IPS DF 4.7 (cell line): ENCODE measurements around the gene KIAA1586.
"Not testable (repeated sequence)": the region's sequence is repeated elsewhere in the genome, so short reads cannot be mapped to it uniquely, and the experiment has no call there.

Experiments used
- DNase-seq: peaks from one replicate; pipeline ENCODE4 v3.0.0-alpha.2; 2013; ENCODE audit warnings: low spot score; ENCODE audit errors: extremely low read depth

The KIAA1586 gene, protein sequence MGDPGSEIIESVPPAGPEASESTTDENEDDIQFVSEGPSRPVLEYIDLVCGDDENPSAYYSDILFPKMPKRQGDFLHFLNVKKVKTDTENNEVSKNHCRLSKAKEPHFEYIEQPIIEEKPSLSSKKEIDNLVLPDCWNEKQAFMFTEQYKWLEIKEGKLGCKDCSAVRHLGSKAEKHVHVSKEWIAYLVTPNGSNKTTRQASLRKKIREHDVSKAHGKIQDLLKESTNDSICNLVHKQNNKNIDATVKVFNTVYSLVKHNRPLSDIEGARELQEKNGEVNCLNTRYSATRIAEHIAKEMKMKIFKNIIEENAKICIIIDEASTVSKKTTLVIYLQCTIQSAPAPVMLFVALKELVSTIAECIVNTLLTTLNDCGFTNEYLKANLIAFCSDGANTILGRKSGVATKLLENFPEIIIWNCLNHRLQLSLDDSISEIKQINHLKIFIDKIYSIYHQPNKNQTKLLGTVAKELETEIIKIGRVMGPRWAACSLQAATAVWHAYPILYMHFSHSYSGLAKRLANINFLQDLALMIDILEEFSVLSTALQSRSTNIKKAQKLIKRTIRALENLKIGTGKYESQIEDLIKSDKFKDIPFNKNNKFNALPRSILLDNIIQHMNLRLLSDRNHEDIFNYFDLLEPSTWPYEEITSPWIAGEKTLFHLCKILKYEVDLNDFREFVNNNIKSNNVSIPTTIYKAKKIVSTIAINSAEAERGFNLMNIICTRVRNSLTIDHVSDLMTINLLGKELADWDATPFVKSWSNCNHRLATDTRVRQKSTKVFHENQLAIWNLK

DNA sequence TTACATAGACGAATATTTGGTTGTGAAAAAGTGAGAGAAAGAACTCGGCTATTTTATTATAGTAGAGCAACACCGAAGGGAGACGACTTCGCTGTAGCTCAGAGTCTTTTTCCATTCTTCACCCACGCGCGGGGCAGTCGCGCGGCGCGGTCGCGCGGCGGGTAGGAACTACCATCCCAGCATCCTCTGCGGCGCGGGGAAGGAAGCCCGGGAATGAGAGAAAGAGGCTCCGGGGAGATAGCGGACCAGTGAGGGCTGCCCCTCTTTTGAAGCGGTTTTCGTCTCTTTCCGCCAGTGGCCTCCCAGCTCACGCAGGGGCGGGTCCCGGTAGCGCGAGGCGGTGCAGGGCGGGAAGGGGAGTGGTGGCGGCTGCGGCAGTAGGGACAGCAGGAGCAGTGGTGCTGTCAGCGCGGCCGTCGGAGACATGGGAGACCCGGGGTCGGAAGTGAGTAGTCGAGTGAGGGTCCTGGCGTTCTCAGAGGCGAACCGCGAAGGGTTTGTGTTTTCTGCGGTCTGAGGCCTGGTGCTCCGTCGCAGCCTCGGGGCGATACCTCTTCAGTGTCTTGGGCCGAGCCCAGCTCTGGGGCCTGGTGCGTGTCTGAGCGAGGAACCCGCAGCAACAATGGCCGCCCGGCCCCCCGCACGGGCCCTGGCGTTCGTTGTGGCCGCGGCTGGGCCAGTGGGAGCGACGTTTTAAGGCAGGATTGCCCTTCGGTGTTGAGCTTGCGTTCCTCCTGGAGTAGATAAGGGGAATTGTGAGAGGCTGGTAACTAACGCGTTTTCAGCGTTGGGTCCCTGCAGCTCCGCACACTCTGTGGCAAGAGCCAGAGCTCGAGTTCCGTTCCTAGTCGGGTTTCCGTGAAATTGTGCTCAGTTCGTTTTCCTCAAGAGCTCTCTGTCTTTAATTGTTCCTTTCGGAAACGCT is at the start of gene KIAA1586:
Gene KIAA1586 (plus strand): TSS at position 362 of the 925 bp plus-strand sequence. CDS start 63 bp downstream, at position 425.
- DNase-seq, result peak; percentile 25

DNA sequence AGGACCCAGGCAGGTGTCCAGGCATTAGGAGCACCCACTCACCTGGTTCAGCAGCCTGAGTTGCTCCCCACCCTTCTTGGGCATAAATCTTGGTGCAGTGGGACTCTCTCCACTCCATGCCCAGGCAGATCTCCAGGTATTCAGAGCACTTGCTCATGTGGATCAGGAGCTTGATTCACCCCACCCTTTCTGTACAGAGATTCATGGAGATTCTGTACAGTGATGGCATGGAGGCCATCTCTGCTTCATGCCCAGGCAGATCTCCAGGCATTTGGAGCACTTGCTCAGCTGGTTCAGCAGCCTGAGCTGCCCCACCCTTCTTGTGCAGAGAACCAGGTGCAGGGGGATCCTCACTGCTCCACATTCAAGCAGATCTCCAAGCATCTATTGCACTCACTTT is 47.4 kb upstream of the KIAA1586 start:
- DNase-seq, result no peak

DNA sequence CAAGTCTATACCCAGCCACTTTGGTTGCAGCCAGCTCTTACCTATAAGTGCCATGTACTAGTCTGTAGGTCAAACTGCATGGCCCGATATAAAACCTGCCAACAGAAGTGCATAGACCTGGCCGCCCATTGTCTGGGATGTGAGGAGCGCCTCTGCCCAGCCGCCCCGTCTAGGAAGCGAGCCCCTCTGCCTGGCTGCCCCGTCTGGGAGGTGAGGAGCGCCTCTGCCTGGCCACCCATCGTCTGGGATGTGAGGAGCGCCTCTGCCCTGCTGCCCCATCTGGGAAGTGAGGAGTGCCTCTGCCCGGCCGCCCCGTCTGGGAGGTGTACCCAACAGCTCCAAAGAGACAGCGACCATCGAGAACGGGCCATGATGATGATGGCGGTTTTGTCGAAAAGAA is 46.7 kb upstream of the KIAA1586 start:
- DNase-seq, result not testable (repeated sequence)

DNA sequence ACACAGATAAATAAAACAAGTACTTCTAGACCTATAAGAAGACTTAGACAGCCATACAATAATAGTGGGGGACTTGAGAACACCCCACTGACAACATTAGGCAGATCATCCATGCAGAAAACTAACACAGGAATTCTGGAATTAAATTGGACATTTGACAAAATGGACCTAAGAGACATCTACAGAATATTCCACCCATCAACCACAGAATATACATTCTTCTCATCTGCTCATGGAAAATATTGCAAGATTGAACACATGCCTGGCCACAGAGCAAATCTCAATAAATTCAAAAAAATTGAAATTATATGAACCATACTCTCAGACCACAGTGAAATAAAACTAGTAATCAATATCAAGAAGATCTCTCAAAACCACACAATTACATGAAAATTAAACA is 44.3 kb upstream of the KIAA1586 start:
- no peak for DNase-seq

DNA sequence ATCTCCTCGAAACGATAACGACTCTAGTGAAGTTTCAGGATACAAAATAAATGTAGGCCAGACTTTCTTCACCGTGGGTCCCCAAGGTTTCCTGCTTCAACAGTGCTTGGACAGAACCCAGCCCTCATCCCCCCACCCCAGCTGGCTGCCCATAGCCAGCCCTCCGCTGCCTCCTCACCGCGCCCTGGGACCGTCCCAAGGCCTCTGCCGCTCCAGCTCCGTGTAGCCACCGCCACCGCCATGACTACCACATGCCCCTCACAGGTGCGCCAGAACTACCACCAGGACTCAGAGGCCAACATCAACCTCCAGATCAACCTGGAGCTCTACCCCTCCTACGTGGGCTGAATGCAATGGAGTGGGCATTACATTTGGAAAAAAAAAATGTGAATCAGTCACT is 42.2 kb upstream of the KIAA1586 start:
- DNase-seq, result no peak

DNA sequence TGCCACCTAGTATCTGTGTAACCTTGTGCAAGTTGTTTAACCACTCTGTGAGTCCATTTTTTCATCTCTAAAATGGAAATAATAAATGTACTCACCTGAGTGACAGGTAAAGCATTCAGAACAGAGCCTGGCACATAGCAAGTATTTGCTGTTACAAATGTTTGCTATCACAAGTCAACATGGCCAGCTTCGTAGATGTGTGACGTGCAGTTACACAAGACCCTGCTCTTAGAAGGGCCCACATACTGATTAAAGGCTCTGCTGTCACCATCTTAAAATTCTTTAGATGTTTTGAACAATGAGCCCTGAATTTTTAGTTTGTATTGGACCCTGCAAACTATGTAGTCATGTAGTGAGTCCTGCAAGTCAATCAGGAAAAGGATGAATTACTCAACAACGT is 40.4 kb upstream of the KIAA1586 start:
- no peak for DNase-seq

DNA sequence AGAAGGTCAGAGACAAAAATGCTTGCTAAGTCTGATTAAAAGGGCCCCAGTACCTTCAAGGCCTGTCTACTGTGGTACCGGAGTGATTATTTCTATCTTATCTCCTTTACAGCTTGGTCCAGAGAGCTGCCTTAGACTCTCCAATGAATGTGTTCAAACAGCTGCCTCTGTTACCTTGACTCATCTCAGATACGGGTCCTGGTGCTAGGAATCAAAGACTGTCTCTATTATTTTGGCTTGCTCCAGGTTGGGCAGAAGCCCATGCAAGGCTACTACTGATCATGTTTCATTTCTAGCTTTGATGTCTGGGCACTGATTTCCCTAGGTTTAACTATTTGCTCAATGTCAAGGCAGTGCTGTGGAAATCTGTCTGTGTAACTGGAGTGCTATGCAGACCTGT is 38.4 kb upstream of the KIAA1586 start:
- not testable (repeated sequence) for DNase-seq

DNA sequence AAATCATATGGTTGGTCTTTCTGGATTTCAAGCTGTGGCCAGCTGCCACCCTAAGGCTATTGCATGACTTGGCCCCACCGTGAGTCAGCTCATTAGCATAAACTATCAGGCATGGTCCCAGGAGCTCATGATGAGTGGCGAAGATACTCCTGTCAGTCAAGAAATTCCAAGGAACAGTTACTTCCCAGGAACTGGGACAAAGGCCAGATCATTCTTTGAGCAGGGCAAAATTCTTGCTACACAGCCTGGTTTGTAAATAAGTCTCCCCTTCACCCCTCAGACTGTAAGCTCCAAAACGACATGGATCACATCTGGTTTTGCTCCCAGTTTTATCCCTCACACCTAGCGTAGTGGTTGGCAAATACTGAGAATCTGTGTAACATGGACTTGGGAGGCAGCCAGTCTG is 33.0 kb upstream of the KIAA1586 start:
- no peak for DNase-seq

DNA sequence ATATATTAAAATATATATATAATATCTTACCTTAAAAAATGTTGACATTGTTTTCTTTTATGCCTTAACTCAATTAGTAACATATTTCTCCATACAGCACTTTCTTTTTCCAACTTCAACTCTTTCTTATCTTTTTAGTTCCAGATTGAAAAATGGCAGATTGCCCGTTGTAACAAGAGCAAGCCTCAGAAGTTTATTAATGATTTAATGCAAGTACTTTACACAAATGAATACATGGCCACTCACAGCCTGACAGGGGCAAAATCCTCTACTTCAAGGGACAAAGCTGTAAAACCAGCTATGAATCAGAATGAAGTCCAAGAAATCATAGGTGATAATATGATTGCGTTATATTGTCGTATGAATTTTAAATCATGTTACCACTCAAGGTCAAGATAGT is 29.4 kb upstream of the KIAA1586 start:
- DNase-seq, result no peak

DNA sequence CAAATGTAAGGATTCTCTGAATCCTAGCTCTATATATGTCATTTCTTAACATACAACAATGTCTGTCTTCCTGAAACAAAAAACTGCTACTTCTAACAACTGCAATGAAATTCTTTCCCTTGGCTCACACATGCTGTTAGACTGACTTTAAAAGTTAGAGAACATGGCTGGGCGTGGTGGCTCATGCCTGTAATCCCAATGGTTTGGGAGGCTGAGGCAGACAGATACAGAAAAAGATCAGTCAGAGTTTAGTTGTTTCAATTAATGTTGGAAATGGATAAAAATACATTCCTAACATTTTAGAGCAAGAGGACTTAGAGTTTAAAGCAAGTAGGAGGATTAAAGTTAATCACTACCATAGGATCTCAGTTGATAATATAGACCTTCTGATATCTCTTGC is 28.7 kb upstream of the KIAA1586 start:
- DNase-seq, result no peak

DNA sequence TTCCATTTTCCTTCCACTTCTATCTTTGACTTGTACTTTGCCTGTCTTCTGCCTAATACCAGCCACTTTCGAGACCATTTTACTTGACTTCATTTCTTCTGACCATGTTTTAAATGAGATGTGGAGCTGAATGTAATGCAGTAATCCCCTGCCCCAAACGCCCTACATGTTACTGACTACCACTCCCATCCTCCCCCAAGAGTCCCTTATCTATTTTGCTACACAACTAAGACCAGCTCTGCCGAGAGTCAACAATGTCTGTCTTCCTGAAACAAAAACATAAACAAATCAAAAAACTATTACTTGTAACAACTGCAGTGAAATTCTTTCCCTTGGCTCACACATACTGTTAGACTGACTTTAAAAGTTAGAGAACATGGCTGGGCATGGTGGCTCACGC is 27.1 kb upstream of the KIAA1586 start:
- DNase-seq, result no peak

DNA sequence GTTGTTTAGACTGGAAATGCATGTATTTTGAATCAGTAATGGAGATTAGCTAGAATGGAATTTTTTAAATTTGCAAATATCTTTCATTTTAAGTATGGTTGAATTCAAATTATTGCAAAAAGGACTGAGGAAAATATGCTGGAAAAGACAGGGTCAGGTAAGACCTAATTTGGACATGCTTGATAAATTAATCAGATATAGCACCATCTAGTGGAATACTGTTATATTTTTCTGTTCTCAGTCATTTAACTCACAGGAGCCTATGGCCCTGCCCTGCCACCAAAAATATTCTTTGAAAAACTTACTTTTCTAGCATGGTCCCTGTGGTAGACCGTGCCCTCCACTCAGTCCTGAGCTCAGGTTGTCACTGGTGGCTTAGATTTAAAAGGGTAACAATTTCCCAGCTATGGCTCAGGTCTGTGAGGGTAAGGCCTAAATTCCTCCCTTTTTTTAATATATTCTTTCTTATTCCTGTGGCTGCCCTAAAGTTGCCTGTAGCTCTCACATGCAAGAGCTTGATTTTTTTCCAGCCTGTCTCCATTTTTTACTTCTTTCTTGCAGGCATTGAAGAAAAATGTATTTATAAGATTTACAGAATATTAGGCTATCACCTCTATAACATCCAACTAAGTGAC is 25.3 kb upstream of the KIAA1586 start:
- DNase-seq, result peak; percentile 46

DNA sequence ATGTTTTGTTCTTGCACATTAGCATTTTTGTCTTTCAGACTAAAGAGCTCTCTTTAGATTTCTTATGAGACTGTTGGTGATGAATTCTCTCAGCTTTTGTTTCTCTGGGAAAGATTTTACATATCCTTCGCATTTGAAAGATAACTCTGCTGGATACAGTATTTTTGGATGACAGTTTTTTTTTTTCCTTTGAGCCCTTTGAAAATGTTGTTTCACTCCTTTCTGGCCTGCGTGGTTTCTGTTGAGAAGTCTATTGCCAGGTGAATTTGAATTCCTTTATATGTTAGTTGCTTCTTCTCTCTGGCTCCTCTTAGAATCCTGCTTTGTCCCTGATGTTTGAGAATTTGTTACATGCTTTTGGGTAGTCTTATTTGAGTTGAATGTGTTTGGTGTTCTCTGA is 22.2 kb upstream of the KIAA1586 start:
- DNase-seq, result no peak

DNA sequence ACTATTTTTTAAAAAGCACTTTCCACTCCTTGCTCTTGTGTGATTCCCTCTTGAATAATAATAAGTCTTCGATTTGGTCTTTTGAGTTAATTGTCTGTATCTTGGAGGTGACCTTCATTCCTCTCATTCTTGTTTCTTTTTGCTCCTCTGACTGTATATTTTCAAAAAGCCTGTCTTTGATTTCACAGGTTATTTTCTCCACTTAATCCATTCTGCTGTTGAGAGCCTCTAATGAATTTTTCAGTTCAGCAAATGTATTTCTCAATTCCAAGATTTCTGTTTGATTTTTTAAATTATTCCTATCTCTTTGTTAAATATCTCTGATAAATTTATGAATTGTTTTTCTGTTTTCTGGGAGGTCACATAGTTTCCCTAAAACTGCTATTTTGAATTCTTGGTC is 21.7 kb upstream of the KIAA1586 start:
- DNase-seq, result no peak

DNA sequence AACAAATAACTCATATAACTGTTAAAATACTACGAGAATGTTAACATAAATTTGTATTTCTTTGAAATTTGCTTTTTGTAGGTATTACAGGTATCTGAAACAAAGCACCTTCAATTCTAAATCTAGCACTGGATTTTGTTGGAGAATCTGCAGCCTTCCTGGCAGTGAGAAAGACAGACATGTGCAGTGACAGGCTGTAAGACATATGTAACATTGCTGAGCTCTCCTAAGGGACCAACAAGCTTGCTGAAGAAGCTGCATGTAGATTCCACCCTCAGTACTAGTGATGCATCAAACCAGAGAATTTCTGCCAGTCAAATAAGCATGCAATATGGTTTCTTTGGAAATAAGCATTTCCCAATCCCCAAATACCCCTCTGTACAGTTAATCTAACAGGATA is 20.5 kb upstream of the KIAA1586 start:
- DNase-seq, result no peak

DNA sequence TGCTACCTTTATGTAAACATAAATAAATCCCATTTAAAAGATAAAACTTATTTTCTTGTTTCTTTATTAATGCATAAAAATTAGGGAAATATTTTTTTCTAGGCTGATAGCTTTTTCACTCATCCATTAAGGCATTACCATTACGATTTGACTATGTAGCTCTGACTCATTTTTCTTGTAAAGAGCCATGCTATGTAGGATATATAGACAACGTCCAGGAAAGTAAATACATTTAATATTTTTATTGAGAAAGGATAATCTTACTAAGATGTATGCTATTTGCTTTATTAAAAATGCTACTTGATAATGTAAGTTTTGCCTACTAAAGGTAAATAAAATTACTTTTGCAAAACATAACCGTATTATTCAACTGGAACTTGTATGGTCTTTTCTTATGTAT is 19.2 kb upstream of the KIAA1586 start:
- DNase-seq, result no peak

DNA sequence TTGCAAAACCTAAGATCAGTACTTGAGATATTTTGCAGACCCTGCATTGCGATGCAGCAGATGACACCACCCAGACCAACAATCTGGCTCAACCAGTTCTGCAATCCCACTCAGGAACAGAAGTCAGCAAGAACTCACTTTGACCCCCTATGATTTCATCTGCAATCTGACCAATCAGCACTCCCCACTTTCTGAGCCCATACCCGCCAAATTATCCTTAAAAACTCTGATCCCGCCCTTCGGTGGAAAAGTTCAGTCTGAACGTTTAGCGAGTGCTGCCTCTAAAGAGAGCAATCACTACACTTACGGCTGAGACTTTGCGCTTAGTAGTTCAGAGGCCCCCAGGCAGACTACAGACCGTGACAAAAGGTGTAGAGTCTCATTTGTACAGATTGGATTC is 17.3 kb upstream of the KIAA1586 start:
- DNase-seq, result no peak

DNA sequence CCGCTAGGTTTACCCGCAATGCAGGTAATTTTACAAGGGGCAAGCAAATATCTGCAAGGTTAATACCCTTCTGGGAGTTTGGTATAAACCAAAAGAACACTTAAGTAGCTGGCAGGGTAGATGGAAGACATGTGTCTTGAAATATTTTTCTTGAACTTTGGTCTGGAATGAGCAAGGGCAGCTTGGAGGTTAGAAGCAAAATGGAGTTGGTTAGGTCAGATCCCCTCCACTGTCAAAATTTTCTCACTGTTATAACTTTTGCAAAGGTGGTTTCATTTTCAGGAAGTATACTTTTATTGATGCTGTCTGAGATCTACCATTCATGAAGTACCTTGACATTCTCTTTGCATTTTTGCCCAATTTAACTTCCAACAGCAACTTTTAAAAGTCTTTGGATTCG is 13.3 kb upstream of the KIAA1586 start:
- no peak for DNase-seq

DNA sequence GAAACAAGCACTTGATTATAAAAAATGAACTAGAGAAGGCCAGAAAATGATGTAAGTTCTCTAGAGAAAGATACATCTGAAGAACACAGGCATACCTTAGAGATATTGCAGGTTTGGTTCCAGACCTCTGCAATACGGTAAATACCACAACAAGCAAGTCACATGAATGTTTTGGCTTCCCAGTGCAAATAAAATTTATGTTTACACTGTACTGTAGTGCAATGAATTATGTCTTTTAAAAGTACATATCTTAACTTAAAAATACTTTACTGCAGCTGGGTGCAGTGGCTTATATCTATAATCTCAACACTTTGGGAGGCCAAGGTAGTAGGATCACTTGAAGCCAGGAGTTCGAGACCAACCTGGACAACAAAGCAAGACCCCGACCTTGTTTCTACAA is 10.9 kb upstream of the KIAA1586 start:
- no peak for DNase-seq

DNA sequence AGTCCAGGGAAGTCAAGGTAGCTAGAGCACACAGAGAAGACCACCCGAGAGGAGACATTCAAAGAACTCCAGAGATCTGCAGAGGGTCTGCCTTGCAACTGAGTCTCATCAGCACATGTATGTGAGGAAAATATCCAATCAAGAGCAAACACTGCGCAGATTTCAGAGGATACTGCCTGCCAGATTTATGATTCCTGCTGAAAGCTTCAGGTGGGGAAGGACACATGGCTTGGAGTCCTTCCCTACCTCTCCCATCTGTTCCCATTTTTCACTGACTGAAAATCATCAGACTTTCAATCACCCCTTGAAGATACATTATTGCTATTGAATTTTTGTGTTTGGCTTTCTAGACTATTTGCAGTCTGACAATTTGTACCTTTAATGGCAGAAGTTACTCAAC is 7.6 kb upstream of the KIAA1586 start:
- DNase-seq, result no peak

DNA sequence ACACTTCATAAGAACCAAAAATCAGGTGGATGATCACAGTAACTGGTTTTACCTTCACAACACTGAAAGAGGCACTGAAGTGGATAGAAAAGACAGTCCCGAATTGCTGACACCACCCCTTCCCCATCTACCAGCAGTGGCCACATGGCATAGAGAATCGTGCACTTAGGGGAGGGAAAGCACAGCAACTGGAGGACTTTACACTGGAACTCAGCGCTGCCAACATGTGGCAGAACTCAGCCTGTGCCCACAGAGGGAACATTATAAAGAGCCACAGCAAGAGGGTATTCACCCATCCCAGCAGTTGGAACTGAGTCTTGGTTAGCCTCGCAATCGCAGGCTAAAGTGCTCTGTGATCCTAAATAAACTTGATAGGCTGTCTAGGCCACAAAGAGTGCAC is 6.5 kb upstream of the KIAA1586 start:
- no peak for DNase-seq
